ENCODE measurements around the gene CELF4.

The CELF4 gene

DNA sequence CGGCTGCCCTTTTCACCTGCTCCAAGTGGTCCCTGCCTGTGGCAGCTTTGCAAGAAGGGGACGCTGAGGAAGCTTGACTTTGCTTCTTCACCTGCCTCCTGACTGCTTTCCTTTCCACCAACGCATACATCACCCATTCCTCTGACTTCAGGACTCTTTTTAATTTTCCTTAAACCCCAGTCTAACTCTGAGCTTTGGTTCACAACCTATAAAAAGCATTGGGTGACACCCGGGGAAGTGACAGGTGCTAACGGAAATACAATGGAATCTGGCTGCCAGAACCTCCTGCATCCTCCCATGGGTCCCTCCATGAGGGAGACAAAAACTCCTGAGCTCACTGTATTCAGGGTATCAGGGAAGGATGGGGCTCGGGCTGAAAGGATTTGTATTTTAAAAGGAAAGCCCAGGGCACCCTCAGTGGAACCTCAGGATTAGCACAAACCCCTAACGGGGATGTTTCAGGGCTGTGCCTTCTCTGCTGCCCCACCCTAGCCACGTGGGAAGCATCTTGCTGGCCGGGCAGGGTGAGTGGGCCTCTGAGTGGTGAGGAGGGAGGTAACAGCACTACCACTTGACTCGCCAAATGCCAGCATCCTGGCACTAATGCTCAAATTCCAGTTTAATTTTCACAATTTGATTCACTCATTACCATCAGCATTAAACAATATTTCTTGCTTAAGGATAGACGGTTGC is 284.8 kb downstream of the CELF4 start:
- no peak for DNase-seq (ENCODE audit: low spot score)

DNA sequence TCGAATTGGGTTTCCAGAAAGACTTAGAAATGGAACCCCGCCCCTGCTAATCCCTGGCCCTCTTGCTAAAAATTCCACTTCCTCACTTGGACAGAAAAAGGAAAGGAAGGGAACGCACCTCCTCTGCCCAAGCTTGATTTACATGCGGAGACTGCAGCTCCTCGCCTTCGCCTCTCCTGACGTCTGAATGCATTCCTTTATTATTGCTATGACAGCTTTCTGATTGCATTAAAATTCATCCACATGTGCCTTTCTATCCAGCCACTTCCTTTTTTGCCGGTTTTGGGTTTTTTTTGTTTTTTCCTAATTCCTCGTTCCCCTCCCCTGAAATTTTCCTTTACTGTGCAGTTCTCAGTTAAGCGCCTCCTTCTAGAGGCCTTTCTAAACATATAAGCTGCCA is 287.8 kb downstream of the CELF4 start:
- DNase-seq (ENCODE audit: low spot score), result no peak

DNA sequence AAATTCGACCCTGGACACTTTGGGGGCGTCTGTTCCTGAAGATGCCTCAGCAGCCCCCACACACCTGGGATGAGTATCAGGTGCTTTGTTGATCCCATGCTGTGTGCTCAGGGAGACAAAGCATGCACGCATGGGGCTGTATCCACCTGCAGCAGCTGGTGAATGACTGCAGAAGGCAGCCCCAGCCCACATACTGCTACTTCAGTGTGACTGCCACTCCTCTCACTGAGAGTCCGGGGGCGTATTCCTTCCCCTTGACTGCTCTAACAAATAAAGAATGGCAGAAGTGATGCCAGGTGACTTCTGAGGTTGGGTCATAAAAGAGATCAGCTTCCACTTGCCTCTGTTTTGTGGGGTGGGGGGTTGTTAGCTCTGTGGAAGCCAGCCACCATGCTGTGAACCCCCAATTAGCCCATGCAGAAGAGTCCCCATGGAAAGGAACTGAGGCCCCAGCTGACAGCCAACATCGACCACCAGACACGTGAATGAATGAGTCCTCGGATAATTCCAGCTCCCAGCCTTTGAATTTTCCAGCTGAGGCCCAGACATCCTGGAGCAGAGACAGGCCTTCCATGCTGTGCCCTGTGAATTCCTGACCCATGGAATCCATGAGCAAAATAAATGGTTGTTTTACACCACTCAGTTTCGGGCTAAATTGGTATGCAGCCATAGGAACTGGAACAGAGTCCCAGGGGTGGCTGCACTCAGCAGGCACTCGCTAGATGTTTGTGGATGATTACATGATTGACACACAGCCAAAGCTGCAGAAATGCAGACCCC is 289.3 kb downstream of the CELF4 start:
- no peak for DNase-seq (ENCODE audit: low spot score)

DNA sequence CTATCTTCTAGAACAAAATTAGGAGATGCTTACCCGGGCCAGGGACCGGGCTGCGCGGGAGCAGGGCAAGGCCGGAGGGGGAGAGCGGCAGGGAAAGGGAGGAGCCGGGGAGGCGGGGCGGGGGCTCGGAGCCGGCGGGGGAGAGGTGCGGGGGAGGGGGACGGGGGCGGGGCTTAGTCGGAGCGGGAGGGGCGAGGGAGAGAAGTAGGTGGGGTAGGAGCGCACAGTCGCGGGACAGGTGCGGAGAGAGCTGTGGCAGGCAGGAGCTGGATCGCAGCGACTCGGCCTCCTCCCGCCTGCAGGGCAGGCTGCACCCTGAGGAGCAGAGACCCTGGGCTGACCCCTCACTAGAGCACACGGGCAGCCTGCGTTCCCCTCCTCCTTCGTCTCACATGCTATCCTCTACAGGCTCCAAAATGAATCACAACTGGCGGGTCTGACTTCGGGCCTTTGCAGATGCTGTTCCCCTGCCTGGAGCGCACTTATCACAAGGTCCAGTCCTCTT is 290.3 kb downstream of the CELF4 start:
- no peak for DNase-seq (ENCODE audit: low spot score)

DNA sequence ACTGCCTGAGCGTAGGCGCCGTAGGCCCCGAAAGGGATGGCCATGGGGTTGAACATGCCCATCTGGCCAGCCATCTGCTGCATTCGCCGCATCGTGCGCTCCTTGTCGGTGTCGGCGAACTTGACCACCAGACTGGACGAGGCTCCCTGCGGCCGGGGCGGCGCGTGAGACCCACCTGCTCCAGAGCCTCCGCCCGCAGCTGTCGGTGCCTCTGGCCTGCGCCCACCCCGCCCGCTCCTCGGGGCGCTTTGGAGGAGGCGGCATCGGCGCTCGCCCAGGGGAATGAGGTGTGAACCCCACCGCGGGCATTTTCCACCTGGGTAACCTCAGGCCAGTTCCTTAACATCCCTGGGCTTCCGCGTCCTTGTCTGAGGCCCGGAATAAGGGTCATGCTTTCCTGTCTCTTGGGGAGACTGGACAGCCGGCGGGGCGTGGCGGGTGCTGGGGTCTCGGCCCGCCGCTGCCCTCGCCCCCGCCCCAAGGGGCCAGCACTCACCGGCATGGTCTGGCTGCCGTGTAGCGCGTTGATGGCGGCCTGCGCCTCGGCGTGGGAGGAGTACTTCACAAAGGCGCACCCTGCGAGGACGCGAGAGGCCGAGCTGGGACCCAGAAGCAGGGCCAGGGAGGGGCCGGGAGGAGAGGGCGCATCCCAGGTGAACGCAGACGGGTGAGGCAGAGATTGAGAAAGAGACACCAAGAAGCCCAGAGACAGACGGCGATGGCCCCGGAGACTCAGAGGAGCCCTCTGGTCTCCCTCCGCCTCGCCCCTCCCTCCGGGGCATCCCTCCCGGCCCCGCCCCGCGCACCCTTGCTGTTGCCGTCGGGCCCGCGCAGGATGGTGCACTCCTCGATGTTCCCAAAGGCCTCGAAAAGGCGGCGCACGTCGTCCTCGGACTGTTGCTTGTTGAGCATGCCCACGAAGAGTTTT is 291.0 kb downstream of the CELF4 start:
- no peak for DNase-seq (ENCODE audit: low spot score)

DNA sequence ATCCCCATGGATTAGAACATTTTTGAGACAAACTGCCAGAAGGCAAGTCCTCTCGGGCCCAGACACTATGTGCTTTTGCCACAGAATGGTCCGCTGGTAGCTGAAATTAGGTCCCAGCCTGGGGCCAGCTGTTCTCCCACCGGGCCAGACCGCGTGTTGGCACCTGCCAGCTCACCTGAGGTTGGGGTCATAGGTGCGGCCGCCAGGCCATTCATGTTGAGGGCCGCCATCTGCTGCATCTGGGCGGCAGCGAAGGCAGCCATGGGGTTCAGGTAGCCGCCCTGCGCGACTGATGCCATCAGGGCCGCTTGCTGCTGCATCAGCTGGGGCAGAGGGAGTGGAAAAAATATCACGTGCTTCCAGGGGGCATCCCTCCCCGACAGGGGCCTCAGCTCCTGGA is 292.8 kb downstream of the CELF4 start:
- DNase-seq (ENCODE audit: low spot score), result no peak

DNA sequence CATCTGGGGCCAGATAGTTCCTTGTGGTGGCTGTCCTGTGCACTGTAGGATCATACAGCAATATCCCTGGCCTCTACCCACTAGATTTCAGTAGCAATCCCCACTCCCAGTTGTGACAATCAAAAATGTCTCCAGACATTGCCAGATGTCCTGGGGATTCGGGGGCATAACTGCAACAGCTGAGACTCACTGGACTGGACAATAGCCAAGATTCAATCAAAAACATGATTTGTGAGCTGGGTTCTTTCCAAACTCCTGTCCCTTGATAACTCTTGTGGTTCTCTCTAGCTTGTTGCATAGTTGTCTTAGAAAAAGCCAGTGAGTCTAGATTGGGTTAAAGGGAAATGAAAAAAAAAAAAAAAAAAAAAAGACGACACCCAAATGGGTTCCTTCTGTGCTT is 293.4 kb downstream of the CELF4 start:
- no peak for DNase-seq (ENCODE audit: low spot score)

DNA sequence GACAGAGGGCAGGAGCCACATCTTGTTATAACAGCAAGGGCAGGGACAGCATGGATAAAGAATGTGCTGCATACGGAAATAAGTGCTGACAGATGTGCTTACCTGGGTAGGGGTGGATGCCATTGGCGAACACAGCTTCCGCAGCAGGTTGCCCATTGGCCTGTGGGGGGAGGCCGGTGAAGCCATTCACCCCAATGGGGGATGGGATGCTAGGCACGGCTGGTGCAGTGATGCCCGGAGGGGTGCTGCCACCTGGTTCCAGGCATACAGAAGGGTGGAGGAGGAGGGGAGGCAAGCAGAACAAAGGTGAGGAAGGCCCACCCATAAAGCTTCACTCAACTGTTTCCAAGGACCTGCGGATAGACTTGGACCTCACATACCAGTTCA is 294.9 kb downstream of the CELF4 start:
- DNase-seq (ENCODE audit: low spot score), result no peak

DNA sequence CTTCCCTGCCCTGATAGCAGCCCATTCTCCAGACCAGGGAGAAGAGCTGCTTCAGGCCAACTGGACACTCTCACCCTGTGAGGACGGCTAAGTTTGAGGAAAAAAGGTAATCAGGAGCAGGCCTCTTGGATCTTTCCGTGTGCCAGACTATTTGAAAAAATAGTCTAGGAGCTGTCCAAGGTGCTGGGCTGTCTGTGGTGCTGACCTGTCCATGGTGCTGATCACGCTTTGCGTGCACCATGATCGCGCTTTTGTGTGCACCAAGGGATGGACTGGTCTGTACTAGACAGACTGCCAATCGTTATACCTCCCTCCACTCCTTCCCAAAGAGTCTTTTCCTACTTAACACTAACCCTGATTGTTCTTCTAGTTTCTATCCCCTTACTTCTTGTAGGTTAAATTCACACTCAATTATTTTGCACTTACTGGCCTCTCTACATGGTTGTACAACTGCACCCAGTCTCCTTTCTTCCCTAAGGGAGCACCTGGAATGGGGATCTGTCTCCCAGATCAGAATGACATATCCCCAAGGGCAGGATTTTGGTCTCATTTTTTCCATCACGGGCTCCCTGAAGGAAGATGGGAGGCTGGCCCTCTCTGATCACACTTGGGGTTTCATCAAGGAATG is 295.4 kb downstream of the CELF4 start:
- peak; percentile 63 for DNase-seq (ENCODE audit: low spot score)

DNA sequence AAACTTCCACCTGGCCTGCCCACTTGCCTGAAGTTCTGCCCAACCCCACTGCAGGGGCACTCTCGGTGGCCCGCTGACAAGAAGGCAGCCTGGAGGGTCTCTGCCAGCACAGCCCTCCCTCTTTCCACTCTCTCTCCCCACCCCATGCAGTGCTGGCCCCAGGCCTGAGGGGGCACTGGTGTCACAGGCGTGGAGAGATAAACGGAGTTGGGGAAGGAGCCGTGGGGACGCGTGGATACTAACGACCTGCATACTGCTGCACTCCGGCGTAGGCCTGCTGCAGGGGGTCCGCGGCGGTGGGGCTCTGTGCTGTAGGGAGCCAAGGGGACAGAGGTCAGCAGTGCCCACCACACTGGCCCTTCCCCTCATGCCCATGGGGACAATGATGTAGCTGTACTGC is 299.3 kb downstream of the CELF4 start:
- no peak for DNase-seq (ENCODE audit: low spot score)

DNA sequence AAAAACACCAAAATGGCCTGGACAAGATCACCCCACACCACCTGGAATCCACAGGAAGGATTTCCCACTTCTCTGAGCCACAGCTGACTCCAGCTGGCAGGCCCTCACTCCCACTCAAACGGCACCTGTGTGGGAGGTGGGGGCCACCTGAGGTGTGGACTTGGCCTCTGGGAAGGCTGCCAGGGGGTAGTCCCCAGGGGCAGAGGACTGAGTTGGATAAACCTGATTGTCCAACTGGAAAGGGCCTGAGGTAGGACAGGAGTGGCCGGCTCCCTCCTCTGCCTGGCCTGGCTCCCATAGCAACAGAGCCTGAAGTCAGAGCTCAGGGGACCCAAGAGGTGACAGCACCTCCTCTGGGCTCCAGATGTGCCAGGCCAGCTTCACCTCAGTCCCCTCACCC is 300.2 kb downstream of the CELF4 start:
- no peak for DNase-seq (ENCODE audit: low spot score)

DNA sequence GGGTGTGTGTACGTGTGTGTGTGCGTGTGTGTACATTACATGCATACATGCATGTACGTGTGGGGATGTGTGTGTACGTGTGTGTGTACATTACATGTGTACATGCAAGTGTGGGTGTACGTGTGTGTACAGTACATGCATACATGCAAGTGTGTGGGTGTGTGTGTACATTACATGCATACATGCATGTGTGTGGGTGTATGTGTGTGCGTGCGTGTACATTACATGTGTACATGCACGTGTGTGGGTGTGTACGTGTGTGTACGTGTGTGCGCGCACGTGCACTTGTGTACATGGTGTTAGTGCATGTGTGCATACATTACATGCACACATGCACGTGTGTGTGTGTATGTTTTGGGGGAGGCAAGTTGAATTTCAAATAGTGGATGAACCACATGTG is 300.6 kb downstream of the CELF4 start:
- no peak for DNase-seq (ENCODE audit: low spot score)

DNA sequence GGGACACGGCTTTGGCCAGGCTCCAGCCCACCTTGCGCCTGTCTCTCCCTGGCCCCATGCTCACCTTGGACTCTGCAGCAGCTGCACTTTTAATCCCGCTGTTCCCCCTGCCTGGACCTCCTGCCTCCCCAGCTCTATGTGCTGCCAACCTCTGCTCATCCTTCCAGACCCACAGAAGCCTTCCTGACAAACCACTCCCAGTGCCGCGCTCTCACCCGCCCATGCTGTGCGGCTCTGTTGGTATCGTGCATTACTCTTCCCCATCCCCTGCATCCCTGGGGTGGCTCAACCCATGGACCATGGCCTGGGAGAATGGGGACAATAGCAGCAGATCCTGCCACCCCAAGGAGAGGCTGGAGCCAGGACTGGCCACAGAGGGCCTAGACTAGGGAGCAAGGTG is 303.6 kb downstream of the CELF4 start:
- no peak for DNase-seq (ENCODE audit: low spot score)

DNA sequence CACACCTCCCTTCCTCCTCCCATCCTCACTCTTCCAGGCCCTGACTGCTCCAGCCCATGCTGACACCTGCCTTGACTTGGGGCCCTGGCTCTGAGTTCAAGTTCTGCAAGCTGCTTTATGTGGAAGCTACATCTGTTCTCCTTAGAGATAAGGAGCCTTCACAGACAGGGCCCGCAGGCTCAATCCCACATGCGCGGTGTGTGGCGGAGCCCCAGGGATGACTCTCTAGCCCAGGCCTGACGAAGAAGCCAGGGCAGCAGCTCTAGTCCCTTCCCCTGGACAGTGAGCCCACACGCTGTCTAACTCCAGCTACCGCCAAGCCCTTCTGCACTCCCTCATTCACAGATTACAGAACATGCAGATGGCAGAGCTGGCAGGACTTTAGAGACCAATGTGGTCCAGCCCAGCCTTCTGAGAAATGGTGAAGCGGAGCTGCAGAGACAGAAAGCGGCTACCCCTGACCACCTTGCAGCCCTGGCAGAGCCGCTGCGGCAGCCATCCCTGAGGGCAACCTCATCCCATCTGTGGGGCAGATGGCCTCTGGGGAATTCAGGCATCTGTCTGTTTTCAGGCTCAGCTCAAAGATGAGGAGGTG is 304.3 kb downstream of the CELF4 start:
- no peak for DNase-seq (ENCODE audit: low spot score)

DNA sequence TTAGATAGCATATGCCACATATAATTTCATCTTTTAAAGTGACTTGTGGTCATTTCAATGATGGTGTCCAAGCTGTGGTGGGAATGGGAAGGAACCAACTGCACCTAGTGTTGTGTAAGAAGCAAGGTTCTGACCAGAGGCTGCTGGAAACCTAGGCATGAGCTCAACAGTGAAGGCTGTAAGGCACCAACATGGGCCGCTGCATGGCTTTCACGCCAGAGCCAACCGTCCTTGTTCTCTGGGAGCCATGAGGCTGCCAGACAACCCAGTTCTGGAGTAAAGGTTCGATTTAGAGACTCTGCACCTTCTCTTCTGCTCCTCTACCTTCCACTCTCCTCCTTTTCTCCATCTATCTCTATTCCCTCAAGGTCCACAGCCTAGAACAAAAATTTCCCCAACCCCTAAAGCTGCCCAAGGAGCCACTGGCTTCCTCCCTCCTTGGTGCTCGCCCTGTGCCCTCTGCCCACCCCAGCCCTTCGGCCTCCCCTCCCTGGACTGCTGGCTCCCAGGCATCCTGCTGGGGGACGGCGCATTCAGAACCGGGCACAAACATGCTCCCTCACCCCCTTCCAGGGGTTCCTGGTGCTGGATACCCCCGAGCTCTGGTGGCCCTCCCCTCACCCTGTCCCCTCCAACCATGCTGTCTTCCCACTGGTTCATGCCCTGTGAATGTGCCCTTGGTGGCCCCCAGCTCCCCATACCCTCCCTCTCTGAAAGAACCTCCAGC is 305.1 kb downstream of the CELF4 start:
- no peak for DNase-seq (ENCODE audit: low spot score)

DNA sequence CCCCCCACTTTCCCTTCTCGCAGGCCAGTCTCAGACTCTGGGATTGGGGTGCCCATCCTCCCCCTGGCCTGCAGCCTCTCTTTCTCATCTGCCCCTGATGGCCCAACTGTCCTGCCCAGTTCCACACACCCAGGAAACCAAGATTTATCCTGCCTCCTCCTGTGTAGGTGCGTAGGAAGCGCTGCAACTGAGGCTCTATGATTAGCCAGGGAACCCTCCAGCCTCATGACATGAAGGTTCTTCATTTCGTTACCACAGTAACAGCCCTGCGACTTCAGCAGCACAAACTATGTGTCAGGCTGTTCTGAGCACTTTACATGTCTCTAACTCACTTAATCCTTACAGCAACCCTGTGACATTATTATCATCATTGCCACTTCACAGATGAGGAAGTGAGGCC is 305.9 kb downstream of the CELF4 start:
- no peak for DNase-seq (ENCODE audit: low spot score)

DNA sequence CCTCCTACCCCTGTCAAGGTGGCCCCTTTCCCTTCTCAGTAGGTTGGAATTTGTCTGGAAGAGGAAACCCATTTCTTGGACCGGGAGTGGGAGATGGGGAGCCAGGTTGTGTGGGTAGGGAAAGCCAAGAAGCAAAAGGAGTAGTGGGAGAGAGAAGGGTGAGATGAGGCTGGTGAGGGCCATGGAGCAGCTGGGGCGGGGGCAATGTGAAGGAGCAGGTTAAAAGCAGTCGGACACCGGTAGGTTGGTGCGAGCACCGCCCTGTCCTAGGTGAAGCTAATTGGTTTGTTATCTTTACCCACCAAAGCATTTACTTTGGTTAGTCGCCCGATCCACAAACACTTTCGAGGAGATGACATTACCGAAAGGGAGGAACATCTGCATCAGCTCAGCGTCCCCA is 306.8 kb downstream of the CELF4 start:
- no peak for DNase-seq (ENCODE audit: low spot score)

DNA sequence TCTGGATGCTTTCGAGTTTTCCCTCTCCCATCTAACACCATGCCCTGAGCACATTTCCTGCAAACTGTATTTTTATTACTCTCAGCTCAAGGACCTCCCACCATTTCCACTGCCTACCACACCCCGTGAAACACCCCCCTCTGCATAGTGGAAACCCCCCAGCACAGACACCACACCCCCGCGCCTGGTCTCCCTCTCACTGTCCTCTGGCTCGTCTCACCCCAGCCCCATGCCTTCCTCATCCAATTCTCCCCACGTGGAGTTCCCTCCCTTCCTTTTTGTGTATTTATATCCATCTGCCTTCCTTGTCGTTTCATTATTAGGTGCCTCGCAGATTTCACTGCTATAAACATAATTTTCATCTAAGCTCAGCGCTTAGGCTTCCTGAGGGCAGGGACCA is 307.5 kb downstream of the CELF4 start:
- DNase-seq (ENCODE audit: low spot score), result no peak

DNA sequence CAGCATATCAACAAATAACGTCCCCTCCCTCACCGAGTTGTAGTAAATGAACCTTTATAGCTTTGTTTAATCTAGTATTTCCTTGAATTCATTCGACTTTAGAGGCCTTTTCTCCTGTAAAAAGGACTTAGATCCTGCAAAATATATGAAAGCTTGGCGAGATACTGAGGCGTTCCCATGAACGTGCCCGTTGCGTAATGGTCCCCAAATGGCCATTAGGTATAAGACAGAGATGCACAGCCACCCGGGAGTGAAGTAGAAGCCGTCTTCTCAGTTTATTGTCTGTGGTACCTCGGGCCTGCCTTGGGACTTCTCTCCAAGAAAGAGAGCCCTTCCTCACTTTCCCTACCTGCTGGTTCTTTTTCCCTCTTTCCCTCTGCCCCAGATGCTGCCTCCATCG is 310.6 kb downstream of the CELF4 start:
- DNase-seq (ENCODE audit: low spot score), result no peak

DNA sequence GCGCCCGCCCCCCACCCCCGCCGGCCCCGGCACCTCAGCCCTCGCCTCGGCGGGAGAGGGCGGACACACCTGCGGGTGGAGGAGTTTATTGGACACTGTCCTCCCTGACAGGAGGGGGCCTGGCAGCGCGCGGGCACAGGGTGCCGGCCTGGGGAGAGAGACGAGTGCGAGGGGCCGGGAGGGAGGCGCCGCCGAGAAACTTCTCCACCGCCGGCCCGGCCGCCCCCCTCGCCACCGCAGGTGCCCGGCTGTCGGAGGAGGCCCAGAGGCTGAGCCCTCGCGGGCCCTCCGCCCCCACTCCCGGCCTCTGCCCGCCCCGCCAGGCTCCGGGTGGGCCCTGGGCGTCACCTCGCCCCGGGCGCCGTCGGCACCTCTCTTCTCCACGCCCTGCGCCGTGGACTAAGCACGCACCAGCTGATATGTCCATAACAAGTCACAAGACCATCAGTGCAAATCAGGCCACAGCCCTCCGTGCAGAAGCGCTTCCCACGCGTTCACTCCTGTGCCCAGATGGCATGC is 311.3 kb downstream of the CELF4 start:
- no peak for DNase-seq (ENCODE audit: low spot score)
